K562 (cell line): ENCODE results near the gene ZNF337. TPM values are rescaled to one million over a fixed set of nuclear protein-coding genes. Genes with fewer than 3 reads are reported as not detected.

ENCODE experiments used
- E2F6 ChIP-seq, 2 experiments: IDR thresholded peaks; 2 replicates each; pipeline ENCODE4 v1.6.1; 2011; ENCODE audit warnings: borderline replicate concordance in 1 of 2, control low read depth in 1 of 2, low read depth in 1 of 2, low read length in 1 of 2, mild to moderate bottlenecking in 1 of 2, mixed read lengths in 1 of 2, moderate library complexity in 1 of 2; ENCODE audit not compliant: insufficient read depth in 1 of 2, insufficient read length in 1 of 2, poor library complexity in 1 of 2, severe bottlenecking in 1 of 2; ENCODE audit errors: extremely low read depth in 1 of 2
- PBX2 ChIP-seq, 2 experiments: IDR thresholded peaks in 1 of 2; conservative IDR thresholded peaks in 1 of 2; 2 replicates each; pipeline ENCODE4 v1.6.1; 2016; ENCODE audit warnings: low read depth in 2 of 2, mild to moderate bottlenecking in 1 of 2, missing compliant biosample characterization in 1 of 2, missing genetic modification characterization in 1 of 2, moderate library complexity in 1 of 2
- polyA plus RNA-seq, 8 experiments: library from polyadenylated mRNA; depleted of rRNA in 4 of 8; stranded (reverse) in 5 of 8; unstranded in 3 of 8; fragments of >200 nt; fragmentation: Nextera tagmentation in 2 of 8; fragmentation: Illumina TruSeq in 1 of 8; extraction: Ambion mirVana in 2 of 8; extraction: Trizol in 1 of 8; gene quantifications; 2 replicates each; pipeline versions ENCODE4 v1.2.1 to v1.2.3, GENCODE V29; 2011 to 2014; ENCODE audit warnings: inconsistent platforms in 1 of 8, missing spikeins in 1 of 8
- small RNA-seq: library from RNA; depleted of rRNA; stranded (forward); fragments of <200 nt; gene quantifications from one replicate; pipeline ENCODE3, GENCODE V24; 2014
- total RNA-seq, 7 experiments: library from RNA; depleted of rRNA in 6 of 7; stranded (reverse); fragments of >200 nt in 6 of 7; fragmentation: Illumina TruSeq in 2 of 7; extraction: Trizol in 2 of 7; gene quantifications; 2 replicates each; pipeline versions ENCODE4 v1.2.1 to v1.2.3, GENCODE V29; 2011 to 2021; ENCODE audit warnings: low replicate concordance in 1 of 7

ZNF337 gene
- total and polyA plus RNA-seq, 9 of the 15 experiments (the other 6 are each of a cell fraction or from before 2014, with no cell fraction given), result 0.25 to 5.6 (median 3.5) TPM

DNA sequence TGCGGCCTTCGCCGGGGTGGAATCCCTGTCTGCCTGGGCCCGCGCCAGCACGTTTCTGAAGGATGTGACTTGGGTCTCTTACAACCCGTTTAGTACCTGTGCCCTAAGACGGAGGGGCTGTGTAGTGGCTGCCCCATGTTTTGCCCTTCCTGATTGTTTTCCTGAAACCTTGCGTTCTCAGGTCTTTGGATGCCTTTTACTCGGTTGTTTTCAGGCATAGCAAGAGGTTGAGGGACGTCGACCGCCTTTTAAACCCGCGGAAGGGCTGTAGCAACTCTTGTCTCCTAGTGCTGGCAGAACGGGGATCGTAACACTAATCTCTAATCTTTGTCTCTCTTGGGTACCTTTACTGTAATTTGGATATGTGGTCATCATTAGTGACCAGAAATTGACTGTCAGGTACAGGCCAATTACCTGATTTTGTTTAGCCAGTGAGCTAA is 72.1 kb downstream of the ZNF337 start (continued):
- TF ChIP-seq E2F6 (IDR thresholded peaks at IDR 0.05; ENCODE audit: borderline replicate concordance in 1 of 2, extremely low read depth in 1 of 2, insufficient read depth in 1 of 2, insufficient read length in 1 of 2, low read depth in 1 of 2, low read length in 1 of 2, poor library complexity in 1 of 2, severe bottlenecking in 1 of 2) (peak in 1 of 2 experiments; percentile 79), PBX2 (CRISPR knock-in tag; IDR thresholded peaks at IDR 0.05; ENCODE audit: low read depth) (no peak), PBX2 (tag; conservative IDR thresholded peaks at IDR 0.05; ENCODE audit: low read depth) (no peak)

Small RNA genes lying within 50 kb of the gene (small RNA-seq; reads per million reads assigned to genes)
- gene RN7SL594P, result not detected

Other genes with a start within 250 kb of the ZNF337 start
- gene NINL, start 111.3 kb downstream of the ZNF337 start, total RNA-seq (2014; rRNA removed), result not detected in 2 replicates
- not detected in 2 replicates for gene NINL, start 111.3 kb downstream of the ZNF337 start, total RNA-seq (2014; rRNA removed; fragmentation: Illumina TruSeq; extraction: Trizol)
- gene NINL, start 111.3 kb downstream of the ZNF337 start, total RNA-seq (2015; rRNA removed; fragmentation: Illumina TruSeq; extraction: Trizol), result 0.15 and 0.22 TPM in 2 replicates
- gene NINL, start 111.3 kb downstream of the ZNF337 start, total RNA-seq (2021), result 0.04 and 0.11 TPM in 2 replicates
- 0.03 and 0.06 TPM in 2 replicates for gene NINL, start 111.3 kb downstream of the ZNF337 start, polyA plus RNA-seq (2011; rRNA removed)
- 0.03 TPM in 1 of 2 replicates, not detected in the other for gene NINL, start 111.3 kb downstream of the ZNF337 start, polyA plus RNA-seq (2014; fragmentation: Illumina TruSeq; extraction: Trizol)
- gene NINL, start 111.3 kb downstream of the ZNF337 start, polyA plus RNA-seq (2014; fragmentation: Nextera tagmentation; extraction: Ambion mirVana), result not detected
- not detected in 2 replicates for gene NINL, start 111.3 kb downstream of the ZNF337 start, polyA plus RNA-seq (2014; rRNA removed)
- 5.4 TPM in 2 replicates for gene NANP, start 72.8 kb downstream of the ZNF337 start, total RNA-seq (2014; rRNA removed)
- 6.9 and 7.9 TPM in 2 replicates for gene NANP, start 72.8 kb downstream of the ZNF337 start, total RNA-seq (2014; rRNA removed; fragmentation: Illumina TruSeq; extraction: Trizol)
- 5.7 and 6.3 TPM in 2 replicates for gene NANP, start 72.8 kb downstream of the ZNF337 start, total RNA-seq (2015; rRNA removed; fragmentation: Illumina TruSeq; extraction: Trizol)
- 5.7 and 6.0 TPM in 2 replicates for gene NANP, start 72.8 kb downstream of the ZNF337 start, total RNA-seq (2021)
- 7.1 and 8.2 TPM in 2 replicates for gene NANP, start 72.8 kb downstream of the ZNF337 start, polyA plus RNA-seq (2011; rRNA removed)
- gene NANP, start 72.8 kb downstream of the ZNF337 start, polyA plus RNA-seq (2014; fragmentation: Illumina TruSeq; extraction: Trizol), result 7.3 and 8.4 TPM in 2 replicates
- 1 to 10 TPM; 6.9 to 7.9 TPM for gene NANP, start 72.8 kb downstream of the ZNF337 start, polyA plus RNA-seq (2014; fragmentation: Nextera tagmentation; extraction: Ambion mirVana)
- 5.4 and 7.5 TPM in 2 replicates for gene NANP, start 72.8 kb downstream of the ZNF337 start, polyA plus RNA-seq (2014; rRNA removed)